H1 (cell line): ENCODE measurements around the gene ZNF454. TPM values are rescaled to one million over a fixed set of nuclear protein-coding genes. Genes with fewer than 3 reads are reported as not detected.

Experiments
- CEBPB ChIP-seq: IDR thresholded peaks from 2 replicates; pipeline ENCODE4 v1.6.1; 2012; ENCODE audit warnings: low read depth, low read length
- CHD2 ChIP-seq: IDR thresholded peaks from 2 replicates; pipeline ENCODE4 v1.6.1; 2012; ENCODE audit warnings: low read length, improper control_type of control experiment
- EP300 ChIP-seq, 2 experiments: IDR thresholded peaks; 1 replicate in 1 of 2; 2 replicates in 1 of 2; pipeline ENCODE4 v1.6.1; 2011 to 2012; ENCODE audit warnings: low read depth in 2 of 2, low read length in 2 of 2, mild to moderate bottlenecking in 2 of 2, borderline replicate concordance in 1 of 2, inconsistent platforms in 1 of 2, moderate library complexity in 1 of 2
- FOSL1 ChIP-seq: IDR thresholded peaks from 2 replicates; pipeline ENCODE4 v1.6.1; 2011; ENCODE audit warnings: mild to moderate bottlenecking, low read depth, low read length, moderate library complexity; ENCODE audit not compliant: insufficient read depth
- HDAC2 ChIP-seq, 2 experiments: fragments of 300-600 bp in 1 of 2; sonication (generic) in 1 of 2; IDR thresholded peaks; 2 replicates each; pipeline ENCODE4 v1.6.1; 2011 to 2012; ENCODE audit warnings: low read depth in 2 of 2, low read length in 2 of 2, mild to moderate bottlenecking in 2 of 2, moderate library complexity in 2 of 2, borderline replicate concordance in 1 of 2, inconsistent platforms in 1 of 2
- KDM5A ChIP-seq: fragments of 200-600 bp; IDR thresholded peaks from 2 replicates; pipeline ENCODE4 v1.7.1; 2012; ENCODE audit warnings: mild to moderate bottlenecking, low read length, inconsistent platforms, mixed read lengths
- NRF1 ChIP-seq: IDR thresholded peaks from 2 replicates; pipeline ENCODE4 v1.6.1; 2011; ENCODE audit warnings: mild to moderate bottlenecking, low read depth, low read length, improper control_type of control experiment
- POLR2A ChIP-seq, 2 experiments: IDR thresholded peaks; 1 replicate in 1 of 2; 2 replicates in 1 of 2; pipeline ENCODE4 v1.6.1; 2011; ENCODE audit warnings: low read depth in 2 of 2, low read length in 2 of 2, mild to moderate bottlenecking in 2 of 2; ENCODE audit errors: control extremely low read depth in 1 of 2
- POLR2AphosphoS5 ChIP-seq: IDR thresholded peaks from 2 replicates; pipeline ENCODE4 v1.6.1; 2011; ENCODE audit warnings: low read depth, low read length
- RBBP5 ChIP-seq: IDR thresholded peaks from 2 replicates; pipeline ENCODE4 v1.7.1; 2012; ENCODE audit warnings: low read depth, mild to moderate bottlenecking, inconsistent platforms, low read length, moderate library complexity, borderline replicate concordance
- SIN3A ChIP-seq, 2 experiments: IDR thresholded peaks in 1 of 2; conservative IDR thresholded peaks in 1 of 2; 2 replicates each; pipeline ENCODE4 v1.6.1; 2011 to 2012; ENCODE audit warnings: low read length in 2 of 2, improper control_type of control experiment in 1 of 2, low read depth in 1 of 2, mild to moderate bottlenecking in 1 of 2
- SIX5 ChIP-seq: IDR thresholded peaks from 2 replicates; pipeline ENCODE4 v1.6.1; 2011; ENCODE audit warnings: mild to moderate bottlenecking, low read depth, low read length
- TAF7 ChIP-seq: optimal IDR thresholded peaks from 2 replicates; pipeline ENCODE3; 2011; ENCODE audit warnings: low read depth, mild to moderate bottlenecking, inconsistent platforms, low read length, moderate library complexity, borderline replicate concordance
- TCF12 ChIP-seq: IDR thresholded peaks from 2 replicates; pipeline ENCODE4 v1.6.1; 2011; ENCODE audit warnings: low read depth, mild to moderate bottlenecking, low read length
- polyA plus RNA-seq, 7 experiments: library from polyadenylated mRNA; depleted of rRNA in 3 of 7; stranded (reverse) in 5 of 7; unstranded in 2 of 7; fragments of >200 nt in 5 of 7; fragments of 200-250 nt in 2 of 7; gene quantifications; 1 replicate in 5 of 7; 2 replicates in 1 of 7; 4 replicates in 1 of 7; pipeline versions ENCODE4 v1.2.1 to v1.2.3, GENCODE V29; 2011 to 2013; ENCODE audit warnings: missing spikeins in 2 of 7, mixed read lengths in 2 of 7
- total RNA-seq: library from RNA; stranded (reverse); fragmentation: NEBNext Ultra II Directional; extraction: Animal tissue kit (Norgen Biotek cat#: 25700); gene quantifications from 2 replicates; pipeline ENCODE4 v1.2.1, GENCODE V29; 2021
- TF ChIP-seq, protein P1 (sequence below): IDR thresholded peaks from 2 replicates; pipeline ENCODE4 v1.6.1; 2011; ENCODE audit warnings: low read depth, mild to moderate bottlenecking, low read length; ENCODE audit not compliant: insufficient read depth
- TF ChIP-seq, protein P2 (sequence below): IDR thresholded peaks from 2 replicates; pipeline ENCODE4 v1.6.1; 2012; ENCODE audit warnings: low read length, inconsistent platforms

The ZNF454 gene
- total and polyA plus RNA-seq, 2 of the 8 experiments (the other 6 are each of a cell fraction or from before 2014, with no cell fraction given), result 0.33 to 1.2 TPM

DNA sequence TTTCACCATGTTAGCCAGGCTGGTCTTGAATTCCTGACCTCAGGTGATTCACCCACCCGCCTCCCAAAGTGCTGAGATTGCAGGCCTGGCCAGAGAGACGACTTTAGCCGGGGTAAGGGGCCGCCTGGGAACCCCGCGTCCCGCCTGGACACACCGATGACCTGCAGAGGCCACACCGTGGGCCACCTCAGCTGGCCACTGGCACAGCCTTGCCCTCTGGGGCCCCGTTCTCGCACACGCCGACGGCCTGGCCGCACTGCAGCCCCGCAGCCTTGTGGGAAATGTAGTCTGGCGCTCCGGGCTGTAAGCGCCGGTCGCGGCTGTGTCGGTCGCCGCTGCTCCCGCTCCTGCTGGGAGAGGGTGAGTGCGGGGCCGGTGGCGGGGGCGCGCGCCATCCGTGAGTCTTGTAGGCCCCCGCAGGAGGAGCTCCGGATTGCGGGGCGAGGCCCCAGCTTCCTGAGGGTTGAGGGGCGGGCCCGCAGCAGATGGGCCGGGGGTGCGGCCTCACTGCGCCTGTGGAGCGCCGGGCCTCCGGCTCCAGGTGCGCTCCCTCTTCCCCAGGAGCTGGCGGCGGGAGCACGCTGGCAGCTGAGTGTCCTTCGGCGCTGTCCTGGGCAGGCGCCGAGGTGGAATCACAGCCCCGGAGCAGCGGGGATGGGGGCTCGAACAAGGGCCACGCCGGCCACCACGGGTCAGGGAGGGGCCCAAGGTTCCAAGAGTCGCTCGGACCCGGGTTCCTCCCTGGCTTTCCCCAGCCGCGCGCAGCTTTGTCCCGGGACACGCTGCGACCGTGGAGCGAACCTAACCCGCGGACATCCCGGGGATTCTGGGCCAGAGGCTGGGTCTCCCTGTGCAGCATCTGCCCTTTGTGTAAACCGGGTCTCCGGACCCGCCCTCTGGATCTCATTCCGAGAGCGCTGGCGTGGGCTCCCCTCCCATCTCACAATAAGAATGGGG is 45.1 kb upstream of the ZNF454 start, which contains the start of gene ZFP2 (continued):
- TF ChIP-seq CEBPB (no peak), TCF12 (peak; percentile 23; the same call in 1 of the 2 replicates), NRF1 (no peak), SIN3A (conservative IDR thresholded peaks at IDR 0.05 in 1 of 2, IDR thresholded peaks at IDR 0.05 in 1 of 2; ENCODE audit: low read depth in 1 of 2, low read length in 2 of 2) (peak in 1 of 2 experiments; percentile 44; a peak in 1 of 4 replicates), TAF7 (no peak), POLR2AphosphoS5 (no peak; the same call in 1 of the 2 replicates), KDM5A (no peak), POLR2A (IDR thresholded peaks at IDR 0.05; ENCODE audit: control extremely low read depth in 1 of 2, low read depth in 2 of 2, low read length in 2 of 2) (peak; percentile 54 to 71), EP300 (IDR thresholded peaks at IDR 0.05; ENCODE audit: borderline replicate concordance in 1 of 2, low read depth in 2 of 2, low read length in 2 of 2) (no peak), HDAC2 (IDR thresholded peaks at IDR 0.05; ENCODE audit: borderline replicate concordance in 1 of 2, low read depth in 2 of 2, low read length in 2 of 2) (no peak), FOSL1 (no peak), SIX5 (peak; percentile 50; the same call in 1 of the 2 replicates), CHD2 (no peak), RBBP5 (no peak; the same call in 1 of the 2 replicates)
- TF ChIP-seq, protein P1, sequence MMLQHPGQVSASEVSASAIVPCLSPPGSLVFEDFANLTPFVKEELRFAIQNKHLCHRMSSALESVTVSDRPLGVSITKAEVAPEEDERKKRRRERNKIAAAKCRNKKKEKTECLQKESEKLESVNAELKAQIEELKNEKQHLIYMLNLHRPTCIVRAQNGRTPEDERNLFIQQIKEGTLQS, result no peak
- TF ChIP-seq, protein P2, sequence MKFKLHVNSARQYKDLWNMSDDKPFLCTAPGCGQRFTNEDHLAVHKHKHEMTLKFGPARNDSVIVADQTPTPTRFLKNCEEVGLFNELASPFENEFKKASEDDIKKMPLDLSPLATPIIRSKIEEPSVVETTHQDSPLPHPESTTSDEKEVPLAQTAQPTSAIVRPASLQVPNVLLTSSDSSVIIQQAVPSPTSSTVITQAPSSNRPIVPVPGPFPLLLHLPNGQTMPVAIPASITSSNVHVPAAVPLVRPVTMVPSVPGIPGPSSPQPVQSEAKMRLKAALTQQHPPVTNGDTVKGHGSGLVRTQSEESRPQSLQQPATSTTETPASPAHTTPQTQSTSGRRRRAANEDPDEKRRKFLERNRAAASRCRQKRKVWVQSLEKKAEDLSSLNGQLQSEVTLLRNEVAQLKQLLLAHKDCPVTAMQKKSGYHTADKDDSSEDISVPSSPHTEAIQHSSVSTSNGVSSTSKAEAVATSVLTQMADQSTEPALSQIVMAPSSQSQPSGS, result no peak
